GM23338 (cell line): ENCODE measurements around the gene BTBD19. TPM values are rescaled to one million over a fixed set of nuclear protein-coding genes. Genes with fewer than 3 reads are reported as not detected.

ENCODE experiments used
- ATAC-seq: fragments of 200-7000 bp; cut with Tn5 transposase; 3 replicates; pipeline ENCODE4 v1.9.1; 2020
- DNase-seq: peaks from one replicate; pipeline ENCODE4 v3.0.0-alpha.2; 2015; ENCODE audit warnings: low spot score
- H2AFZ ChIP-seq: fragments of 200-600 bp; sonication (generic); 2 replicates; pipeline ENCODE4 v1.8.0; 2016; ENCODE audit warnings: antibody characterized with exemption, mild to moderate bottlenecking, moderate library complexity
- H3F3A ChIP-seq: fragments of 200-600 bp; sonication (generic); replicated peaks from 2 replicates; pipeline ENCODE4 v1.8.0; 2017; ENCODE audit warnings: antibody characterized with exemption, mixed run types, low read depth
- H3K27ac ChIP-seq: fragments of 200-600 bp; sonication (generic); 2 replicates; pipeline ENCODE4 v1.6.1; 2016; ENCODE audit warnings: low read depth
- H3K27me3 ChIP-seq: fragments of 200-600 bp; sonication (generic); 2 replicates; pipeline ENCODE4 v1.8.0; 2016; ENCODE audit warnings: mild to moderate bottlenecking, mixed run types, moderate library complexity; ENCODE audit not compliant: insufficient read depth
- H3K36me3 ChIP-seq: fragments of 200-600 bp; sonication (generic); 2 replicates; pipeline ENCODE4 v1.8.0; 2016; ENCODE audit warnings: mild to moderate bottlenecking; ENCODE audit not compliant: insufficient read depth
- H3K4me1 ChIP-seq: fragments of 200-600 bp; sonication (generic); 2 replicates; pipeline ENCODE4 v1.8.0; 2016; ENCODE audit warnings: mild to moderate bottlenecking, moderate library complexity; ENCODE audit not compliant: insufficient read depth
- H3K4me2 ChIP-seq: fragments of 200-600 bp; sonication (generic); 2 replicates; pipeline ENCODE4 v1.7.1; 2017; ENCODE audit warnings: mixed run types
- H3K4me3 ChIP-seq: fragments of 200-600 bp; sonication (generic); 2 replicates; pipeline ENCODE4 v1.6.1; 2016; ENCODE audit warnings: mixed run types
- H3K79me2 ChIP-seq: fragments of 200-600 bp; sonication (generic); replicated peaks from 2 replicates; pipeline ENCODE4 v1.8.0; 2017; ENCODE audit warnings: mild to moderate bottlenecking; ENCODE audit not compliant: insufficient read depth
- H3K9me2 ChIP-seq: fragments of 200-600 bp; sonication (generic); 2 replicates; pipeline ENCODE4 v1.8.0; 2017; ENCODE audit not compliant: insufficient read depth
- H4K20me1 ChIP-seq: fragments of 200-600 bp; sonication (generic); replicated peaks from 2 replicates; pipeline ENCODE4 v1.8.0; 2017; ENCODE audit warnings: mild to moderate bottlenecking; ENCODE audit not compliant: insufficient read depth
- H3K27ac Mint-ChIP-seq: 2 replicates; pipeline ENCODE4 v1.8.0; 2020; ENCODE audit warnings: inconsistent platforms, mild to moderate bottlenecking, moderate library complexity, mixed read lengths
- H3K27me3 Mint-ChIP-seq: 3 replicates; pipeline ENCODE4 v1.8.0; 2022; ENCODE audit warnings: low read depth, mild to moderate bottlenecking, moderate library complexity, mixed read lengths, inconsistent platforms; ENCODE audit not compliant: insufficient read depth, poor library complexity
- H3K36me3 Mint-ChIP-seq: 3 replicates; pipeline ENCODE4 v1.8.0; 2021; ENCODE audit warnings: low read depth, mild to moderate bottlenecking, inconsistent platforms, moderate library complexity, mixed read lengths
- H3K4me1 Mint-ChIP-seq: 3 replicates; pipeline ENCODE4 v1.8.0; 2020; ENCODE audit warnings: mild to moderate bottlenecking, inconsistent platforms, mixed read lengths
- H3K4me3 Mint-ChIP-seq: 3 replicates; pipeline ENCODE4 v1.8.0; 2021; ENCODE audit warnings: moderate library complexity, mild to moderate bottlenecking, inconsistent platforms, mixed read lengths
- H3K9me3 Mint-ChIP-seq: 3 replicates; pipeline ENCODE4 v1.8.0; 2020; ENCODE audit warnings: moderate library complexity, mild to moderate bottlenecking, inconsistent platforms, mixed read lengths
- CREB1 ChIP-seq: fragments of 250-450 bp; sonication (Bioruptor Pico); IDR thresholded peaks from 2 replicates; pipeline ENCODE4 v1.5.0; 2020; ENCODE audit warnings: low read depth, mild to moderate bottlenecking, moderate library complexity
- CTCF ChIP-seq, 2 experiments: fragments of 200-600 bp in 1 of 2; sonication (generic) in 1 of 2; conservative IDR thresholded peaks; 2 replicates each; pipeline versions ENCODE4 v1.5.1 to v1.6.1; 2016 to 2017; ENCODE audit warnings: antibody characterized with exemption in 2 of 2, low read depth in 2 of 2, mild to moderate bottlenecking in 2 of 2, moderate library complexity in 1 of 2
- EZH2phosphoT487 ChIP-seq: fragments of 200-600 bp; sonication (generic); IDR thresholded peaks from one replicate; pipeline ENCODE4 v1.8.1; 2018; ENCODE audit warnings: antibody characterized with exemption; ENCODE audit not compliant: unreplicated experiment
- JUNB ChIP-seq: IDR thresholded peaks from one replicate; pipeline ENCODE4 v1.6.1; 2016; ENCODE audit warnings: antibody characterized with exemption; ENCODE audit not compliant: unreplicated experiment
- NANOG ChIP-seq: IDR thresholded peaks from 2 replicates; pipeline ENCODE4 v1.6.1; 2016; ENCODE audit warnings: antibody characterized with exemption, borderline replicate concordance
- POLR2AphosphoS5 ChIP-seq: IDR thresholded peaks from 2 replicates; pipeline ENCODE4 v1.6.1; 2016; ENCODE audit warnings: antibody characterized with exemption, low read depth
- polyA plus RNA-seq: library from polyadenylated mRNA; unstranded; fragments of >200 nt; fragmentation: Nextera tagmentation; extraction: Ambion mirVana; gene quantifications from 2 replicates; pipeline ENCODE4 v1.2.1, GENCODE V29; 2016
- total RNA-seq: library from RNA; depleted of rRNA; stranded (reverse); fragments of >200 nt; shearing (Covaris generic); gene quantifications from 2 replicates; pipeline ENCODE4 v1.2.3, GENCODE V29; 2014
- TF ChIP-seq, protein P1 (sequence below): IDR thresholded peaks from one replicate; pipeline ENCODE4 v1.6.1; 2018; ENCODE audit warnings: antibody characterized with exemption; ENCODE audit not compliant: unreplicated experiment
- TF ChIP-seq, protein P2 (sequence below): IDR thresholded peaks from 2 replicates; pipeline ENCODE4 v1.6.1; 2016; ENCODE audit warnings: antibody characterized with exemption

Gene BTBD19
- total and polyA plus RNA-seq, 2 experiments from 2014 or later, result 0.37 to 0.66 TPM

DNA sequence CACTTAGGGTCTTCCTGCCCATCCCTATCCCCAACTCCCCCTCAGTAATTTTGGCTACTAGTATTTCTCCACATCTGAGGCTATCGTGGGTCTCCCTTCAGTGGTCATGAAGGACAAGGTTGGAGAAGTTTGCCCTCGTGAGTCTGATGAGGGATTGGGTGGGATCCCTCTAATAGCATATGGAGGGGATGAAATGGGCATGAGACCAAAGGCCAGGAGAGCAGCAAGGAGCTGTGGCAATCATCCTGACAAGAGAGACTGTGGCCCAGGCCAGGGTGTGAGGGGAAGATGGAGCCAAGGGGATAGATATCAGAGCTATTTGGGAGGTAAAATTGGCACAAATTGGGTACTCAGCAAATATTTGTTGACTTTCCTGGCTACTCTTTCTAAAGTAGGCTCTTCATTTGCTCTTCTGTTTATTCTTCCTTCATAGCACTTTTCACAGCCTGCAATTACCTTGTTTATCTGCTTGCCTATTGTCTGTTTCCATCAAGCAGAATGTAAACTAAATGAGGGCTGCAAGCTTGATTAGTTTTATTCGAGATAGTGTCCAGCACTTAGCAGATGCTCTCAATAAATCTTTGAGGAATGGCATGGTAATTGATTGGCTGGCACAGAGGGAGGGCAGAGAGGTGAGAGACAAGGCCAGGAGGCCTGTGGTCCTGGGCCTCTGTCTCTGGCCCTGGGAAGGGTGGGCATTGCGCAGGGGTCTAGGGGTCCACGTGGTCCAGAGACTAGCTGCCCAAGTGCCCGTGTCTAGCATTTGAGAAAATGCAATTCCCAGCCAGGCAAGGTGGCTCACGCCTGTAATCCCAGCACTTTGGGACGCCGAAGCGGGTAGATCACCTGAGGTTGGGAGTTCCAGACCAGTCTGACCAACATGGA is 9.6 kb upstream of the BTBD19 start (continued):
- TF ChIP-seq, protein P1, sequence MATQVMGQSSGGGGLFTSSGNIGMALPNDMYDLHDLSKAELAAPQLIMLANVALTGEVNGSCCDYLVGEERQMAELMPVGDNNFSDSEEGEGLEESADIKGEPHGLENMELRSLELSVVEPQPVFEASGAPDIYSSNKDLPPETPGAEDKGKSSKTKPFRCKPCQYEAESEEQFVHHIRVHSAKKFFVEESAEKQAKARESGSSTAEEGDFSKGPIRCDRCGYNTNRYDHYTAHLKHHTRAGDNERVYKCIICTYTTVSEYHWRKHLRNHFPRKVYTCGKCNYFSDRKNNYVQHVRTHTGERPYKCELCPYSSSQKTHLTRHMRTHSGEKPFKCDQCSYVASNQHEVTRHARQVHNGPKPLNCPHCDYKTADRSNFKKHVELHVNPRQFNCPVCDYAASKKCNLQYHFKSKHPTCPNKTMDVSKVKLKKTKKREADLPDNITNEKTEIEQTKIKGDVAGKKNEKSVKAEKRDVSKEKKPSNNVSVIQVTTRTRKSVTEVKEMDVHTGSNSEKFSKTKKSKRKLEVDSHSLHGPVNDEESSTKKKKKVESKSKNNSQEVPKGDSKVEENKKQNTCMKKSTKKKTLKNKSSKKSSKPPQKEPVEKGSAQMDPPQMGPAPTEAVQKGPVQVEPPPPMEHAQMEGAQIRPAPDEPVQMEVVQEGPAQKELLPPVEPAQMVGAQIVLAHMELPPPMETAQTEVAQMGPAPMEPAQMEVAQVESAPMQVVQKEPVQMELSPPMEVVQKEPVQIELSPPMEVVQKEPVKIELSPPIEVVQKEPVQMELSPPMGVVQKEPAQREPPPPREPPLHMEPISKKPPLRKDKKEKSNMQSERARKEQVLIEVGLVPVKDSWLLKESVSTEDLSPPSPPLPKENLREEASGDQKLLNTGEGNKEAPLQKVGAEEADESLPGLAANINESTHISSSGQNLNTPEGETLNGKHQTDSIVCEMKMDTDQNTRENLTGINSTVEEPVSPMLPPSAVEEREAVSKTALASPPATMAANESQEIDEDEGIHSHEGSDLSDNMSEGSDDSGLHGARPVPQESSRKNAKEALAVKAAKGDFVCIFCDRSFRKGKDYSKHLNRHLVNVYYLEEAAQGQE, result no peak
- TF ChIP-seq CTCF (conservative IDR thresholded peaks at IDR 0.05; ENCODE audit: low read depth in 2 of 2), result no peak

- peak within 1 kb of the TSS; percentile 100 for H3K27ac Mint-ChIP-seq
- H3K4me1 ChIP-seq, result peaks cover 9% of the 10 kb centered on the region; the same call in 1 of the 2 replicates
- DNase-seq, result peak; percentile 99
- H2AFZ ChIP-seq, result peak within 1 kb of the TSS; percentile 80; the same call in 1 of the 2 replicates
- no peaks in the 10 kb centered on the region for H3K9me3 Mint-ChIP-seq
- H3K4me1 Mint-ChIP-seq, result peaks cover 12% of the 10 kb centered on the region
- peak within 1 kb of the TSS; percentile 67 for H3K4me3 ChIP-seq
- no peaks in the 10 kb centered on the region for H4K20me1 ChIP-seq
- H3K79me2 ChIP-seq, result 0 out of 2 replicates have a peak, but pooled peaks cover 3% of the 10 kb centered on the region
- peak within 1 kb of the TSS; percentile 93 for H3K4me3 Mint-ChIP-seq
- H3K9me2 ChIP-seq, result no peaks in the 10 kb centered on the region
- peak; percentile 91 for ATAC-seq
- peaks cover 19% of the 10 kb centered on the region for H3F3A ChIP-seq
- H3K4me2 ChIP-seq, result peak within 1 kb of the TSS; percentile 96
- H3K36me3 ChIP-seq, result no peaks in the 10 kb centered on the region; the same call in 1 of the 2 replicates
- H3K27me3 ChIP-seq, result no peaks in the 10 kb centered on the region
- peaks cover 8% of the 10 kb centered on the region for H3K27me3 Mint-ChIP-seq
- H3K36me3 Mint-ChIP-seq, result peaks cover 25% of the 10 kb centered on the region
- peak within 1 kb of the TSS; percentile 97 for H3K27ac ChIP-seq
- peak; percentile 38; the same call in 1 of the 2 replicates for TF ChIP-seq CREB1
- TF ChIP-seq POLR2AphosphoS5, result peak; percentile 95
- TF ChIP-seq, protein P2, sequence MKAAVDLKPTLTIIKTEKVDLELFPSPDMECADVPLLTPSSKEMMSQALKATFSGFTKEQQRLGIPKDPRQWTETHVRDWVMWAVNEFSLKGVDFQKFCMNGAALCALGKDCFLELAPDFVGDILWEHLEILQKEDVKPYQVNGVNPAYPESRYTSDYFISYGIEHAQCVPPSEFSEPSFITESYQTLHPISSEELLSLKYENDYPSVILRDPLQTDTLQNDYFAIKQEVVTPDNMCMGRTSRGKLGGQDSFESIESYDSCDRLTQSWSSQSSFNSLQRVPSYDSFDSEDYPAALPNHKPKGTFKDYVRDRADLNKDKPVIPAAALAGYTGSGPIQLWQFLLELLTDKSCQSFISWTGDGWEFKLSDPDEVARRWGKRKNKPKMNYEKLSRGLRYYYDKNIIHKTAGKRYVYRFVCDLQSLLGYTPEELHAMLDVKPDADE, result no peak; the same call in 1 of the 2 replicates
- no peak for TF ChIP-seq NANOG
- TF ChIP-seq, protein P1, result no peak
- TF ChIP-seq EZH2phosphoT487, result no peak
- TF ChIP-seq JUNB, result no peak
Measured at GRCh38 chr1:44799770-44800584, 8.3 kb upstream of the BTBD19 start, which contains the start of gene PLK3. Gene PLK3 (plus strand): TSS chr1:44800377. CDS start chr1:44800464, 87 bp downstream.
